ENCODE results near the gene ST8SIA1.

GRCh38 chr12:22201101-22201500 lies 133.4 kb downstream of the ST8SIA1 start:
- TF ChIP-seq CTCF (IDR thresholded peaks at IDR 0.05) (no peak), POLR2A (IDR thresholded peaks at IDR 0.05) (no peak)

Data from body of pancreas (tissue), 4 donors.